ENCODE results near the gene RAPGEF3.

GRCh38 chr12:47802312-47802711 lies 43.6 kb upstream of the RAPGEF3 start:
- TF ChIP-seq CTCF (IDR thresholded peaks at IDR 0.05; ENCODE audit: poor library complexity) = no peak
- TF ChIP-seq EZH2 (IDR thresholded peaks at IDR 0.05; ENCODE audit: borderline replicate concordance) = no peak
- TF ChIP-seq EZH2phosphoT487 (IDR thresholded peaks at IDR 0.05; ENCODE audit: low read depth, severe bottlenecking, unreplicated experiment) = no peak
